ENCODE results near the gene COL1A2.

COL1A2 gene

GRCh38 chr7:94382746-94383145, 11.9 kb upstream of the COL1A2 start:
- DNase-seq (ENCODE audit: low spot score), result no peak

GRCh38 chr7:94384315-94384714, 10.4 kb upstream of the COL1A2 start:
- no peak for DNase-seq (ENCODE audit: low spot score)

GRCh38 chr7:94386416-94386815, 8.3 kb upstream of the COL1A2 start:
- DNase-seq (ENCODE audit: low spot score), result no peak

GRCh38 chr7:94388540-94388939, 6.2 kb upstream of the COL1A2 start:
- DNase-seq (ENCODE audit: low spot score), result no peak

GRCh38 chr7:94389381-94389780, 5.3 kb upstream of the COL1A2 start:
- no peak for DNase-seq (ENCODE audit: low spot score)

- no peak for DNase-seq (ENCODE audit: low spot score)
Measured at GRCh38 chr7:94391726-94392392, 2.8 kb upstream of the COL1A2 start.

- no peak for DNase-seq (ENCODE audit: low spot score)
Measured at GRCh38 chr7:94392393-94392786, 2.3 kb upstream of the COL1A2 start.

- DNase-seq (ENCODE audit: low spot score), result no peak
Measured at GRCh38 chr7:94393246-94394108, 1.2 kb upstream of the COL1A2 start.

GRCh38 chr7:94394109-94394436, 622 bp upstream of the COL1A2 start:
- DNase-seq (ENCODE audit: low spot score), result no peak

- DNase-seq (ENCODE audit: low spot score), result peak; percentile 61
Measured at GRCh38 chr7:94395141-94396036, 694 bp downstream of the COL1A2 start.

- no peak for DNase-seq (ENCODE audit: low spot score)
Measured at GRCh38 chr7:94396037-94396431, 1.3 kb downstream of the COL1A2 start.

GRCh38 chr7:94396596-94396995, 1.9 kb downstream of the COL1A2 start:
- DNase-seq (ENCODE audit: low spot score), result no peak

GRCh38 chr7:94397722-94398121, 3.0 kb downstream of the COL1A2 start:
- no peak for DNase-seq (ENCODE audit: low spot score)

GRCh38 chr7:94398841-94399240, 4.1 kb downstream of the COL1A2 start:
- DNase-seq (ENCODE audit: low spot score), result no peak

GRCh38 chr7:94400022-94400421, 5.3 kb downstream of the COL1A2 start:
- DNase-seq (ENCODE audit: low spot score), result no peak

- no peak for DNase-seq (ENCODE audit: low spot score)
Measured at GRCh38 chr7:94400643-94401427, 6.1 kb downstream of the COL1A2 start.

- no peak for DNase-seq (ENCODE audit: low spot score)
Measured at GRCh38 chr7:94401428-94401814, 6.7 kb downstream of the COL1A2 start.

- no peak for DNase-seq (ENCODE audit: low spot score)
Measured at GRCh38 chr7:94403546-94403945, 8.9 kb downstream of the COL1A2 start.

- DNase-seq (ENCODE audit: low spot score), result no peak
Measured at GRCh38 chr7:94405506-94405905, 10.8 kb downstream of the COL1A2 start.

- no peak for DNase-seq (ENCODE audit: low spot score)
Measured at GRCh38 chr7:94406696-94407095, 12.0 kb downstream of the COL1A2 start.

- DNase-seq (ENCODE audit: low spot score), result no peak
Measured at GRCh38 chr7:94409200-94409948, 14.7 kb downstream of the COL1A2 start.
